Measurements from ENCODE around the gene ADRA2B.

- TF ChIP-seq POLR2A (IDR thresholded peaks at IDR 0.05), result no peak
- no peak for TF ChIP-seq POLR2AphosphoS5 (IDR thresholded peaks at IDR 0.05)
Measured at GRCh38 chr2:96137321-96138178, 21.2 kb upstream of the ADRA2B start.

Data from upper lobe of left lung (tissue), 4 donors.